ENCODE data around the gene PLEKHG2.

PLEKHG2 gene

GRCh38 chr19:39379865-39380396 is 32.5 kb upstream of the PLEKHG2 start:
- no peak for TF ChIP-seq ZNF274 (IDR thresholded peaks at IDR 0.05; ENCODE audit: low read depth, low read length)
- no peak overlapping the region for H3K4me3 ChIP-seq (ENCODE audit: low read length)

GRCh38 chr19:39380521-39381502 is 31.7 kb upstream of the PLEKHG2 start:
- H3K4me3 ChIP-seq (ENCODE audit: low read length): no peak overlapping the region
- no peak for TF ChIP-seq ZNF274 (IDR thresholded peaks at IDR 0.05; ENCODE audit: low read depth, low read length)

- TF ChIP-seq ZNF274 (IDR thresholded peaks at IDR 0.05; ENCODE audit: low read depth, low read length): no peak
- no peak overlapping the region for H3K4me3 ChIP-seq (ENCODE audit: low read length)
Measured at GRCh38 chr19:39381910-39382611, 30.4 kb upstream of the PLEKHG2 start.

GRCh38 chr19:39382991-39383828 is 29.3 kb upstream of the PLEKHG2 start:
- H3K4me3 ChIP-seq (ENCODE audit: low read length): no peak overlapping the region
- TF ChIP-seq ZNF274 (IDR thresholded peaks at IDR 0.05; ENCODE audit: low read depth, low read length): no peak

GRCh38 chr19:39384839-39385568 is 27.5 kb upstream of the PLEKHG2 start:
- no peak for TF ChIP-seq ZNF274 (IDR thresholded peaks at IDR 0.05; ENCODE audit: low read depth, low read length)
- H3K4me3 ChIP-seq (ENCODE audit: low read length): no peak overlapping the region

- TF ChIP-seq ZNF274 (IDR thresholded peaks at IDR 0.05; ENCODE audit: low read depth, low read length): no peak
- H3K4me3 ChIP-seq (ENCODE audit: low read length): no peak overlapping the region
Measured at GRCh38 chr19:39385629-39386411, 26.6 kb upstream of the PLEKHG2 start.

GRCh38 chr19:39386557-39386956 is 25.9 kb upstream of the PLEKHG2 start:
- no peak for TF ChIP-seq ZNF274 (IDR thresholded peaks at IDR 0.05; ENCODE audit: low read depth, low read length)
- H3K4me3 ChIP-seq (ENCODE audit: low read length): no peak overlapping the region

- TF ChIP-seq ZNF274 (IDR thresholded peaks at IDR 0.05; ENCODE audit: low read depth, low read length): no peak
- H3K4me3 ChIP-seq (ENCODE audit: low read length): no peak overlapping the region
Measured at GRCh38 chr19:39388657-39389056, 23.8 kb upstream of the PLEKHG2 start.

GRCh38 chr19:39389631-39390414 is 22.6 kb upstream of the PLEKHG2 start:
- H3K4me3 ChIP-seq (ENCODE audit: low read length): peak overlapping the region; percentile 83
- no peak for TF ChIP-seq ZNF274 (IDR thresholded peaks at IDR 0.05; ENCODE audit: low read depth, low read length)

GRCh38 chr19:39390451-39390750 is 22.1 kb upstream of the PLEKHG2 start:
- H3K4me3 ChIP-seq (ENCODE audit: low read length): peak overlapping the region; percentile 83
- TF ChIP-seq ZNF274 (IDR thresholded peaks at IDR 0.05; ENCODE audit: low read depth, low read length): no peak

- H3K4me3 ChIP-seq (ENCODE audit: low read length): peak within 1 kb of the TSS; percentile 83
- no peak for TF ChIP-seq ZNF274 (IDR thresholded peaks at IDR 0.05; ENCODE audit: low read depth, low read length)
Measured at GRCh38 chr19:39390751-39391437, 21.6 kb upstream of the PLEKHG2 start, which contains the start of the genes MED29 and PAF1. Gene MED29, plus strand, starts transcription at chr19:39391378. Its CDS starts 45 bp downstream, at chr19:39391423. Gene PAF1, minus strand, starts transcription at chr19:39391106. Its CDS starts 242 bp downstream, at chr19:39390864.
